HepG2 (cell line): Measurements from ENCODE around the gene INTU. TPM values are rescaled to one million over a fixed set of nuclear protein-coding genes. Genes with fewer than 3 reads are reported as not detected.
A peak's percentile ranks its signal among the peaks of the same experiment; 100 is the strongest.

Experiments
- HOXA5 ChIP-seq: sonication (generic); formaldehyde crosslinking; IDR thresholded peaks from 2 replicates; pipeline ENCODE4 v1.4.0; 2020; ENCODE audit warnings: missing genetic modification reagents
- HOXA9 ChIP-seq: sonication (generic); formaldehyde crosslinking; IDR thresholded peaks from 2 replicates; pipeline ENCODE4 v1.8.1; 2022; ENCODE audit warnings: missing genetic modification reagents, mild to moderate bottlenecking, moderate library complexity, borderline replicate concordance
- MYC ChIP-seq: sonication (generic); formaldehyde crosslinking; IDR thresholded peaks from 2 replicates; pipeline ENCODE4 v1.9.0; 2021; ENCODE audit warnings: missing genetic modification reagents, borderline replicate concordance
- SNRNP70 ChIP-seq: fragments of 200-400 bp; formaldehyde crosslinking; IDR thresholded peaks from 2 replicates; pipeline ENCODE4 v1.6.1; 2017; ENCODE audit warnings: mild to moderate bottlenecking, low read depth, low read length, moderate library complexity
- TCF12 ChIP-seq, 2 experiments: fragments of 450-650 bp in 1 of 2; sonication (generic) in 1 of 2; formaldehyde crosslinking in 1 of 2; IDR thresholded peaks; 2 replicates each; pipeline versions ENCODE4 v1.6.1 to v1.8.0; 2017 to 2022; ENCODE audit warnings: antibody characterized with exemption in 1 of 2, mild to moderate bottlenecking in 1 of 2, missing genetic modification reagents in 1 of 2, moderate library complexity in 1 of 2
- TMF1 ChIP-seq: sonication (generic); formaldehyde crosslinking; IDR thresholded peaks from 2 replicates; pipeline ENCODE4 v1.8.1; 2022; ENCODE audit warnings: low read depth, missing genetic modification reagents
- ZC3H13 ChIP-seq: sonication (generic); formaldehyde crosslinking; IDR thresholded peaks from 2 replicates; pipeline ENCODE4 v1.8.1; 2023; ENCODE audit warnings: mild to moderate bottlenecking, missing genetic modification reagents, moderate library complexity
- ZNF335 ChIP-seq: sonication (generic); formaldehyde crosslinking; IDR thresholded peaks from 2 replicates; pipeline ENCODE4 v1.4.0; 2020; ENCODE audit warnings: missing genetic modification reagents
- ZNF567 ChIP-seq: sonication (generic); formaldehyde crosslinking; IDR thresholded peaks from 2 replicates; pipeline ENCODE4 v1.8.1; 2023; ENCODE audit warnings: mild to moderate bottlenecking, missing genetic modification reagents, borderline replicate concordance
- ZNF746 ChIP-seq: sonication (generic); formaldehyde crosslinking; IDR thresholded peaks from 2 replicates; pipeline ENCODE4 v1.8.0; 2022; ENCODE audit warnings: mild to moderate bottlenecking, missing genetic modification reagents
- ZNF790 ChIP-seq: sonication (generic); formaldehyde crosslinking; IDR thresholded peaks from 2 replicates; pipeline ENCODE4 v1.8.0; 2022; ENCODE audit warnings: missing genetic modification reagents, mild to moderate bottlenecking, borderline replicate concordance
- polyA plus RNA-seq, 8 experiments: library from polyadenylated mRNA; depleted of rRNA in 3 of 8; stranded (reverse) in 7 of 8; unstranded in 1 of 8; fragments of >200 nt; fragmentation: Illumina TruSeq in 4 of 8; extraction: Trizol in 4 of 8; gene quantifications; 2 replicates each; pipeline versions ENCODE4 v1.2.1 to v1.2.3, GENCODE V29; 2011 to 2016; ENCODE audit warnings: low read depth in 4 of 8, missing spikeins in 1 of 8, mixed read lengths in 1 of 8; ENCODE audit not compliant: insufficient read depth in 1 of 8
- total RNA-seq, 5 experiments: library from RNA; depleted of rRNA; stranded (reverse); fragments of >200 nt; fragmentation: Illumina TruSeq; extraction: Trizol; gene quantifications; 2 replicates each; pipeline ENCODE4 v1.2.3, GENCODE V29; 2016; ENCODE audit warnings: low read depth in 1 of 5
- TF ChIP-seq, protein P1 (sequence below): sonication (generic); formaldehyde crosslinking; IDR thresholded peaks from 2 replicates; pipeline ENCODE4 v1.4.0; 2020; ENCODE audit warnings: missing genetic modification reagents
- TF ChIP-seq, protein P2 (sequence below): sonication (generic); formaldehyde crosslinking; IDR thresholded peaks from 2 replicates; pipeline ENCODE4 v1.4.0; 2020; ENCODE audit warnings: low read depth, missing genetic modification reagents
- TF ChIP-seq, protein P3 (sequence below): sonication (generic); formaldehyde crosslinking; IDR thresholded peaks from 2 replicates; pipeline ENCODE4 v1.4.0; 2020; ENCODE audit warnings: missing genetic modification reagents

INTU gene
- total and polyA plus RNA-seq, 2 of the 13 experiments (the other 11 are each of a cell fraction or from before 2014, with no cell fraction given), result 5.3 to 6.2 TPM

DNA sequence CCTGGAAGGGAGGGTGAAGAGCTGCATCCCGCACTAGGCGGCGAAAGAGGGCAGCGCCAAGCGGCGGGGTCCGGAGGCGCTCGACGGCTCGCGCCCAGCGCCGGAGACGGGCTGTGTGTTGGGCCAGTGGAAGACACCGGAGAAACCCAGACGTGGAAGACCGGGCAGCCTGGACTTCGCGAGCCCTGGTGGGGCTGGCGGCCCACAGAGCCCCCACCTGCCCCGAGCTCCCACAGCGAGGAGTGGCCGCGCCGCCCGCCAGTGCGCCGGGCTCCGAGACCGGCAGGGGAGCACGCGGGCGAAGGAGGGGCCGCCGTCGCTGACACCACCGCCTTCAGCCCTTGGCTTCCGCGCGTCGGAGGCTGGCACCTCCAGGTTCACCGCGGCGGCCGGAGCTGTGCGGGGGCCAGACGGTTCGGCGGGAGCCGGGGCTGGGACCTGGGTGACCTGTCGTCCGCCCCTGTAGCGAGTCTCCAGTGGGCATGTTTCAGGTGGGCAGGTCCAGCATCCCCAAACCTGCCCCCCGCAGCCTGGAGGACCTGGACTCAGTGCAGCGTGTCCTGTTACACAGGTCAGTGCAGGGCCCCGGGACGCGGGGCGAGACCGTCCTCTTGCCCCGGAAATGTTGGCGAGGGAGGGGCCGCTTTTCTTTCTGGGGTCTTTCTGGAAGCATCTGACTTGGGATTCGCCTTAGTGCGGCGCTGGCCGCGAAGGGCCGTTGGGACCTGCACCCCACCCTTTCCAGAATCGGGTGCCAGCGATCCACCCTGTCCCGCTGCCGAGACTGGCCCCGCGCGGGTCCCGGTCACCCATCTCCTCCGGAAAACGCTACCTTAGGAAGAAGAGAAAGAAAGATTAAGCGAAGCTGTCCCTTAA is 9.6 kb upstream of the INTU start (continued):
- TF ChIP-seq, protein P1, sequence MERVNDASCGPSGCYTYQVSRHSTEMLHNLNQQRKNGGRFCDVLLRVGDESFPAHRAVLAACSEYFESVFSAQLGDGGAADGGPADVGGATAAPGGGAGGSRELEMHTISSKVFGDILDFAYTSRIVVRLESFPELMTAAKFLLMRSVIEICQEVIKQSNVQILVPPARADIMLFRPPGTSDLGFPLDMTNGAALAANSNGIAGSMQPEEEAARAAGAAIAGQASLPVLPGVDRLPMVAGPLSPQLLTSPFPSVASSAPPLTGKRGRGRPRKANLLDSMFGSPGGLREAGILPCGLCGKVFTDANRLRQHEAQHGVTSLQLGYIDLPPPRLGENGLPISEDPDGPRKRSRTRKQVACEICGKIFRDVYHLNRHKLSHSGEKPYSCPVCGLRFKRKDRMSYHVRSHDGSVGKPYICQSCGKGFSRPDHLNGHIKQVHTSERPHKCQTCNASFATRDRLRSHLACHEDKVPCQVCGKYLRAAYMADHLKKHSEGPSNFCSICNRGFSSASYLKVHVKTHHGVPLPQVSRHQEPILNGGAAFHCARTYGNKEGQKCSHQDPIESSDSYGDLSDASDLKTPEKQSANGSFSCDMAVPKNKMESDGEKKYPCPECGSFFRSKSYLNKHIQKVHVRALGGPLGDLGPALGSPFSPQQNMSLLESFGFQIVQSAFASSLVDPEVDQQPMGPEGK (CRISPR knock-in tag), result peak; percentile 50
- TF ChIP-seq ZNF746, result no peak
- no peak for TF ChIP-seq ZNF790 (CRISPR knock-in tag)
- TF ChIP-seq HOXA5, result no peak
- TF ChIP-seq, protein P2, sequence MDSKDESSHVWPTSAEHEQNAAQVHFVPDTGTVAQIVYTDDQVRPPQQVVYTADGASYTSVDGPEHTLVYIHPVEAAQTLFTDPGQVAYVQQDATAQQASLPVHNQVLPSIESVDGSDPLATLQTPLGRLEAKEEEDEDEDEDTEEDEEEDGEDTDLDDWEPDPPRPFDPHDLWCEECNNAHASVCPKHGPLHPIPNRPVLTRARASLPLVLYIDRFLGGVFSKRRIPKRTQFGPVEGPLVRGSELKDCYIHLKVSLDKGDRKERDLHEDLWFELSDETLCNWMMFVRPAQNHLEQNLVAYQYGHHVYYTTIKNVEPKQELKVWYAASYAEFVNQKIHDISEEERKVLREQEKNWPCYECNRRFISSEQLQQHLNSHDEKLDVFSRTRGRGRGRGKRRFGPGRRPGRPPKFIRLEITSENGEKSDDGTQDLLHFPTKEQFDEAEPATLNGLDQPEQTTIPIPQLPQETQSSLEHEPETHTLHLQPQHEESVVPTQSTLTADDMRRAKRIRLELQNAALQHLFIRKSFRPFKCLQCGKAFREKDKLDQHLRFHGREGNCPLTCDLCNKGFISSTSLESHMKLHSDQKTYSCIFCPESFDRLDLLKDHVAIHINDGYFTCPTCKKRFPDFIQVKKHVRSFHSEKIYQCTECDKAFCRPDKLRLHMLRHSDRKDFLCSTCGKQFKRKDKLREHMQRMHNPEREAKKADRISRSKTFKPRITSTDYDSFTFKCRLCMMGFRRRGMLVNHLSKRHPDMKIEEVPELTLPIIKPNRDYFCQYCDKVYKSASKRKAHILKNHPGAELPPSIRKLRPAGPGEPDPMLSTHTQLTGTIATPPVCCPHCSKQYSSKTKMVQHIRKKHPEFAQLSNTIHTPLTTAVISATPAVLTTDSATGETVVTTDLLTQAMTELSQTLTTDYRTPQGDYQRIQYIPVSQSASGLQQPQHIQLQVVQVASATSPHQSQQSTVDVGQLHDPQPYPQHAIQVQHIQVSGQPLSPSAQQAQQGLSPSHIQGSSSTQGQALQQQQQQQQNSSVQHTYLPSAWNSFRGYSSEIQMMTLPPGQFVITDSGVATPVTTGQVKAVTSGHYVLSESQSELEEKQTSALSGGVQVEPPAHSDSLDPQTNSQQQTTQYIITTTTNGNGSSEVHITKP, result no peak
- TF ChIP-seq ZNF567, result no peak
- TF ChIP-seq TCF12 (IDR thresholded peaks at IDR 0.05), result no peak
- no peak for TF ChIP-seq TCF12 (CRISPR knock-in tag; IDR thresholded peaks at IDR 0.05)
- no peak for TF ChIP-seq TMF1 (CRISPR knock-in tag)
- no peak for TF ChIP-seq ZNF335 (CRISPR knock-in tag)
- TF ChIP-seq ZC3H13 (CRISPR knock-in tag), result no peak
- TF ChIP-seq, protein P3, sequence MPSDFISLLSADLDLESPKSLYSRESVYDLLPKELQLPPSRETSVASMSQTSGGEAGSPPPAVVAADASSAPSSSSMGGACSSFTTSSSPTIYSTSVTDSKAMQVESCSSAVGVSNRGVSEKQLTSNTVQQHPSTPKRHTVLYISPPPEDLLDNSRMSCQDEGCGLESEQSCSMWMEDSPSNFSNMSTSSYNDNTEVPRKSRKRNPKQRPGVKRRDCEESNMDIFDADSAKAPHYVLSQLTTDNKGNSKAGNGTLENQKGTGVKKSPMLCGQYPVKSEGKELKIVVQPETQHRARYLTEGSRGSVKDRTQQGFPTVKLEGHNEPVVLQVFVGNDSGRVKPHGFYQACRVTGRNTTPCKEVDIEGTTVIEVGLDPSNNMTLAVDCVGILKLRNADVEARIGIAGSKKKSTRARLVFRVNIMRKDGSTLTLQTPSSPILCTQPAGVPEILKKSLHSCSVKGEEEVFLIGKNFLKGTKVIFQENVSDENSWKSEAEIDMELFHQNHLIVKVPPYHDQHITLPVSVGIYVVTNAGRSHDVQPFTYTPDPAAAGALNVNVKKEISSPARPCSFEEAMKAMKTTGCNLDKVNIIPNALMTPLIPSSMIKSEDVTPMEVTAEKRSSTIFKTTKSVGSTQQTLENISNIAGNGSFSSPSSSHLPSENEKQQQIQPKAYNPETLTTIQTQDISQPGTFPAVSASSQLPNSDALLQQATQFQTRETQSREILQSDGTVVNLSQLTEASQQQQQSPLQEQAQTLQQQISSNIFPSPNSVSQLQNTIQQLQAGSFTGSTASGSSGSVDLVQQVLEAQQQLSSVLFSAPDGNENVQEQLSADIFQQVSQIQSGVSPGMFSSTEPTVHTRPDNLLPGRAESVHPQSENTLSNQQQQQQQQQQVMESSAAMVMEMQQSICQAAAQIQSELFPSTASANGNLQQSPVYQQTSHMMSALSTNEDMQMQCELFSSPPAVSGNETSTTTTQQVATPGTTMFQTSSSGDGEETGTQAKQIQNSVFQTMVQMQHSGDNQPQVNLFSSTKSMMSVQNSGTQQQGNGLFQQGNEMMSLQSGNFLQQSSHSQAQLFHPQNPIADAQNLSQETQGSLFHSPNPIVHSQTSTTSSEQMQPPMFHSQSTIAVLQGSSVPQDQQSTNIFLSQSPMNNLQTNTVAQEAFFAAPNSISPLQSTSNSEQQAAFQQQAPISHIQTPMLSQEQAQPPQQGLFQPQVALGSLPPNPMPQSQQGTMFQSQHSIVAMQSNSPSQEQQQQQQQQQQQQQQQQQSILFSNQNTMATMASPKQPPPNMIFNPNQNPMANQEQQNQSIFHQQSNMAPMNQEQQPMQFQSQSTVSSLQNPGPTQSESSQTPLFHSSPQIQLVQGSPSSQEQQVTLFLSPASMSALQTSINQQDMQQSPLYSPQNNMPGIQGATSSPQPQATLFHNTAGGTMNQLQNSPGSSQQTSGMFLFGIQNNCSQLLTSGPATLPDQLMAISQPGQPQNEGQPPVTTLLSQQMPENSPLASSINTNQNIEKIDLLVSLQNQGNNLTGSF (CRISPR knock-in tag), result no peak
- no peak for TF ChIP-seq HOXA9
- peak; percentile 28; the same call in 1 of the 2 replicates for TF ChIP-seq MYC (CRISPR knock-in tag)
- TF ChIP-seq SNRNP70, result no peak
